ENCODE data around the gene CNKSR3.

DNA sequence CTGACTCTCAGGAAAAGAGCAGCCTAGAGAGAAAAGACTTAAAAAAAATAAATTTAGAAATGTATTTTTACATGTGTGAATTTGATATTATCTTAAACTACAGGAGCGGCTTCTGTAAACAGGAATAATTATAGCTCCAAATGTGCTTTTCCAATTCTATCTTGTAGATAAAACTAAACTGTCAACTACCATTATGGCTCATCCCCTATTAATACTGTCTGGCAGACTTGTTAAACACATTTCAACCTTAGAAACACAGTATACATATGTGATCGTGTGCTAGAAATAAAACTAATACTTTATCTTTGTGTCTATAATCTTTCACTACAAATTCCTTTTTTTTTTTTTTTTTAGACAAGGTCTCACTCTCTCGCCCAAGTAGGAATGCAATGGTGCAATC, 75.8 kb downstream of the CNKSR3 start:
- TF ChIP-seq, protein P1, sequence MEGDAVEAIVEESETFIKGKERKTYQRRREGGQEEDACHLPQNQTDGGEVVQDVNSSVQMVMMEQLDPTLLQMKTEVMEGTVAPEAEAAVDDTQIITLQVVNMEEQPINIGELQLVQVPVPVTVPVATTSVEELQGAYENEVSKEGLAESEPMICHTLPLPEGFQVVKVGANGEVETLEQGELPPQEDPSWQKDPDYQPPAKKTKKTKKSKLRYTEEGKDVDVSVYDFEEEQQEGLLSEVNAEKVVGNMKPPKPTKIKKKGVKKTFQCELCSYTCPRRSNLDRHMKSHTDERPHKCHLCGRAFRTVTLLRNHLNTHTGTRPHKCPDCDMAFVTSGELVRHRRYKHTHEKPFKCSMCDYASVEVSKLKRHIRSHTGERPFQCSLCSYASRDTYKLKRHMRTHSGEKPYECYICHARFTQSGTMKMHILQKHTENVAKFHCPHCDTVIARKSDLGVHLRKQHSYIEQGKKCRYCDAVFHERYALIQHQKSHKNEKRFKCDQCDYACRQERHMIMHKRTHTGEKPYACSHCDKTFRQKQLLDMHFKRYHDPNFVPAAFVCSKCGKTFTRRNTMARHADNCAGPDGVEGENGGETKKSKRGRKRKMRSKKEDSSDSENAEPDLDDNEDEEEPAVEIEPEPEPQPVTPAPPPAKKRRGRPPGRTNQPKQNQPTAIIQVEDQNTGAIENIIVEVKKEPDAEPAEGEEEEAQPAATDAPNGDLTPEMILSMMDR (conservative IDR thresholded peaks at IDR 0.05), result no peak
- no peak for TF ChIP-seq ZFX (IDR thresholded peaks at IDR 0.05)

Data from C4-2B (cell line).